H9 (cell line): ENCODE data around the gene THOC5. TPM values are rescaled to one million over a fixed set of nuclear protein-coding genes. Genes with fewer than 3 reads are reported as not detected.

Source experiments
- DNase-seq: peaks from one replicate; pipeline ENCODE4 v3.0.0-alpha.2; 2017
- H2AFZ ChIP-seq: one replicate; pipeline ENCODE4 v1.6.1; 2013; ENCODE audit warnings: mild to moderate bottlenecking, low read length, control low read depth, moderate library complexity
- H2AK5ac ChIP-seq: 2 replicates; pipeline ENCODE4 v1.6.1; 2013; ENCODE audit warnings: low read length, control low read depth, mixed read lengths; ENCODE audit not compliant: insufficient read length
- H2BK120ac ChIP-seq: one replicate; pipeline ENCODE4 v1.6.1; 2013; ENCODE audit warnings: low read depth, mild to moderate bottlenecking, low read length, control low read depth, inconsistent platforms; ENCODE audit not compliant: poor library complexity, severe bottlenecking
- H2BK12ac ChIP-seq: 2 replicates; pipeline ENCODE4 v1.6.1; 2013; ENCODE audit warnings: low read length, control low read depth, mixed read lengths, low read depth; ENCODE audit not compliant: insufficient read length
- H2BK15ac ChIP-seq: 2 replicates; pipeline ENCODE4 v1.6.1; 2013; ENCODE audit warnings: low read depth, low read length, control low read depth
- H2BK20ac ChIP-seq: one replicate; pipeline ENCODE4 v1.6.1; 2013; ENCODE audit warnings: low read depth, mild to moderate bottlenecking, low read length, control low read depth, inconsistent platforms; ENCODE audit not compliant: poor library complexity, severe bottlenecking
- H2BK5ac ChIP-seq: 2 replicates; pipeline ENCODE4 v1.6.1; 2013; ENCODE audit warnings: low read length, control low read depth, mixed read lengths; ENCODE audit not compliant: insufficient read length
- H3K14ac ChIP-seq: 2 replicates; pipeline ENCODE4 v1.6.1; 2013; ENCODE audit warnings: low read length, control low read depth; ENCODE audit not compliant: insufficient read depth
- H3K18ac ChIP-seq: 2 replicates; pipeline ENCODE4 v1.6.1; 2013; ENCODE audit warnings: low read depth, mild to moderate bottlenecking, mixed read lengths, low read length, control low read depth; ENCODE audit not compliant: insufficient read length
- H3K23ac ChIP-seq: 2 replicates; pipeline ENCODE4 v1.6.1; 2013; ENCODE audit warnings: low read length, control low read depth, mixed read lengths, low read depth; ENCODE audit not compliant: insufficient read length
- H3K23me2 ChIP-seq: 2 replicates; pipeline ENCODE4 v1.6.1; 2013; ENCODE audit warnings: low read depth, mild to moderate bottlenecking, mixed read lengths, low read length, control low read depth; ENCODE audit not compliant: insufficient read length, poor library complexity, severe bottlenecking
- H3K27ac ChIP-seq: 2 replicates; pipeline ENCODE4 v1.5.1; 2013; ENCODE audit warnings: low read length, control low read depth, mixed read lengths, low read depth; ENCODE audit not compliant: insufficient read length
- H3K27me3 ChIP-seq: 2 replicates; pipeline ENCODE4 v1.6.1; 2013; ENCODE audit warnings: low read length, control low read depth, inconsistent platforms; ENCODE audit not compliant: insufficient read depth
- H3K4ac ChIP-seq: 2 replicates; pipeline ENCODE4 v1.6.1; 2013; ENCODE audit warnings: low read depth, mild to moderate bottlenecking, control low read depth, inconsistent platforms, low read length, moderate library complexity
- H3K4me1 ChIP-seq: 2 replicates; pipeline ENCODE4 v1.6.1; 2013; ENCODE audit warnings: low read length, control low read depth, inconsistent platforms; ENCODE audit not compliant: insufficient read depth
- H3K4me2 ChIP-seq: 2 replicates; pipeline ENCODE4 v1.6.1; 2013; ENCODE audit warnings: low read length, control low read depth, mixed read lengths; ENCODE audit not compliant: insufficient read length, insufficient read depth
- H3K56ac ChIP-seq: 2 replicates; pipeline ENCODE4 v1.6.1; 2013; ENCODE audit warnings: low read depth, mild to moderate bottlenecking, mixed read lengths, low read length, control low read depth; ENCODE audit not compliant: insufficient read length
- H3K79me1 ChIP-seq: 2 replicates; pipeline ENCODE4 v1.6.1; 2013; ENCODE audit warnings: low read depth, mild to moderate bottlenecking, moderate library complexity, low read length, control low read depth, inconsistent platforms; ENCODE audit not compliant: insufficient read depth, poor library complexity, severe bottlenecking
- H3K79me2 ChIP-seq: 2 replicates; pipeline ENCODE4 v1.6.1; 2013; ENCODE audit warnings: low read length, control low read depth, inconsistent platforms; ENCODE audit not compliant: insufficient read depth
- H3K9ac ChIP-seq: 2 replicates; pipeline ENCODE4 v1.6.1; 2013; ENCODE audit warnings: low read length, control low read depth, mixed read lengths; ENCODE audit not compliant: insufficient read length; ENCODE audit errors: extremely low read depth
- H3K9me3 ChIP-seq: one replicate; pipeline ENCODE4 v1.6.1; 2013; ENCODE audit warnings: low read depth, low read length, inconsistent platforms; ENCODE audit not compliant: control insufficient read depth
- H3T11ph ChIP-seq: one replicate; pipeline ENCODE4 v1.6.1; 2013; ENCODE audit warnings: mild to moderate bottlenecking, low read length, control low read depth, inconsistent platforms
- H4K20me1 ChIP-seq: one replicate; pipeline ENCODE4 v1.6.1; 2013; ENCODE audit not compliant: control insufficient read depth, insufficient read length, insufficient read depth
- H4K5ac ChIP-seq: 2 replicates; pipeline ENCODE4 v1.6.1; 2013; ENCODE audit warnings: low read depth, mild to moderate bottlenecking, mixed read lengths, low read length, control low read depth; ENCODE audit not compliant: insufficient read length
- H4K8ac ChIP-seq: replicated peaks from 2 replicates; pipeline ENCODE4 v1.6.1; 2013; ENCODE audit warnings: low read length, control low read depth, mixed read lengths, low read depth; ENCODE audit not compliant: insufficient read length
- H4K91ac ChIP-seq: 2 replicates; pipeline ENCODE4 v1.6.1; 2013; ENCODE audit warnings: low read depth, mild to moderate bottlenecking, moderate library complexity, mixed read lengths, low read length, control low read depth; ENCODE audit not compliant: insufficient read length
- H3K27ac Mint-ChIP-seq, 3 experiments: 2 replicates in 2 of 3; 3 replicates in 1 of 3; pipeline ENCODE4 v1.8.0; 2020 to 2021; ENCODE audit warnings: mixed read lengths in 3 of 3, mild to moderate bottlenecking in 1 of 3, moderate library complexity in 1 of 3
- H3K27me3 Mint-ChIP-seq: 2 replicates; pipeline ENCODE4 v1.8.0; 2021; ENCODE audit warnings: low read depth, mild to moderate bottlenecking, moderate library complexity, mixed read lengths
- H3K36me3 Mint-ChIP-seq, 3 experiments: 2 replicates in 2 of 3; 3 replicates in 1 of 3; pipeline ENCODE4 v1.8.0; 2020 to 2021; ENCODE audit warnings: low read depth in 3 of 3, mixed read lengths in 3 of 3; ENCODE audit not compliant: insufficient read depth in 1 of 3
- H3K4me1 Mint-ChIP-seq, 2 experiments: 2 replicates each; pipeline ENCODE4 v1.8.0; 2020; ENCODE audit warnings: mixed read lengths in 2 of 2
- H3K4me3 Mint-ChIP-seq, 2 experiments: 2 replicates in 1 of 2; 3 replicates in 1 of 2; pipeline ENCODE4 v1.8.0; 2020 to 2021; ENCODE audit warnings: mild to moderate bottlenecking in 2 of 2, mixed read lengths in 2 of 2, moderate library complexity in 1 of 2
- H3K9me3 Mint-ChIP-seq, 2 experiments: 2 replicates in 1 of 2; 3 replicates in 1 of 2; pipeline ENCODE4 v1.8.0; 2020; ENCODE audit warnings: mild to moderate bottlenecking in 2 of 2, mixed read lengths in 2 of 2, moderate library complexity in 1 of 2
- WGBS: extraction: QIAGEN DNeasy Blood & Tissue Kit; methylation state at CpG from one replicate; pipeline ENCODE4 v1.1.7; 2013; ENCODE audit warnings: missing lambda C conversion rate, low lambda C conversion rate, mixed read lengths; ENCODE audit not compliant: insufficient read length; ENCODE audit errors: extremely low coverage; 5-methylcytosine and 5-hydroxymethylcytosine counted together
- total RNA-seq: library from RNA; stranded (reverse); gene quantifications from 2 replicates; pipeline ENCODE4 v1.2.1, GENCODE V29; 2021
- TF ChIP-seq, protein P1 (sequence below): fragments of 200-600 bp; sonication (generic); conservative IDR thresholded peaks from 3 replicates; pipeline ENCODE4 v1.8.0; 2021; ENCODE audit warnings: antibody characterized with exemption, mild to moderate bottlenecking

Gene THOC5
- total RNA-seq, 1 experiment from 2014 or later, result 71.8 TPM

DNA sequence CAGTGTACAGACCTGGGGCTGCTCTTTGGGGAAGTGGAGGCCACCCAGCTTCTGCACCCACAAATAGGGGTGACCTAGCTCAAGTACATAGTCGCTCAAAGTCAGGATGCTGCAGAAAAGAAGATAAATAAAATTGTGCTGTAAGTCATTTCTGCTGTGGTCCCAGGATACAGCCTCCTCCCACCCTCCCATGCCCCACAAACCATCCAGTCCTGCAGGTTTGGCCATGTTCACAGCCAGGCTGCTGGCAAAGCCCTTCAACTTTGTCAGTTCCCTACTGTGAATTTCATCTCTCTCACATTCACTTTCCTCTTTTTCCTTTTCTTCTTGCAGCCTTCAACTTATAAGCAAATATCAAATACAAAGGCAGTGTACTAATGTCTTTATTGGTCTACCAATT is 33.6 kb downstream of the THOC5 start:
- Histone ChIP-seq H3T11ph (no peak overlapping the region), H2BK15ac (no peak overlapping the region), H3K4me1 (no peaks in the 10 kb centered on the region), H2AK5ac (no peak overlapping the region), H3K79me2 (no peaks in the 10 kb centered on the region), H2BK12ac (no peak overlapping the region), H3K56ac (no peak overlapping the region), H3K9me3 (no peaks in the 10 kb centered on the region), H3K27me3 (no peaks in the 10 kb centered on the region), H4K8ac (no peak overlapping the region), H2AFZ (no peak overlapping the region), H2BK120ac (no peak overlapping the region), H3K4me2 (no peak overlapping the region), H2BK5ac (no peak overlapping the region), H3K18ac (no peak overlapping the region), H3K27ac (no peak overlapping the region), H3K9ac (no peak overlapping the region), H4K20me1 (no peaks in the 10 kb centered on the region), H3K4ac (no peak overlapping the region), H2BK20ac (no peak overlapping the region), H3K14ac (no peak overlapping the region), H3K23me2 (no peaks in the 10 kb centered on the region), H4K5ac (no peak overlapping the region), H3K79me1 (no peaks in the 10 kb centered on the region), H3K23ac (no peak overlapping the region), H4K91ac (no peak overlapping the region)
- H3K4me3 Mint-ChIP-seq, result no peak overlapping the region
- no peaks in the 10 kb centered on the region for H3K27me3 Mint-ChIP-seq
- no CpG with 5 or more reads among the region's 1 CpG for WGBS
- DNase-seq, result no peak
- peaks cover 37 to 87% (median 85%) of the 10 kb centered on the region in 3 experiments; a peak in 6 of 7 replicates for H3K36me3 Mint-ChIP-seq
- no peak overlapping the region for H3K27ac Mint-ChIP-seq
- H3K9me3 Mint-ChIP-seq, result no peaks in the 10 kb centered on the region
- no peaks in the 10 kb centered on the region for H3K4me1 Mint-ChIP-seq
- TF ChIP-seq, protein P1, sequence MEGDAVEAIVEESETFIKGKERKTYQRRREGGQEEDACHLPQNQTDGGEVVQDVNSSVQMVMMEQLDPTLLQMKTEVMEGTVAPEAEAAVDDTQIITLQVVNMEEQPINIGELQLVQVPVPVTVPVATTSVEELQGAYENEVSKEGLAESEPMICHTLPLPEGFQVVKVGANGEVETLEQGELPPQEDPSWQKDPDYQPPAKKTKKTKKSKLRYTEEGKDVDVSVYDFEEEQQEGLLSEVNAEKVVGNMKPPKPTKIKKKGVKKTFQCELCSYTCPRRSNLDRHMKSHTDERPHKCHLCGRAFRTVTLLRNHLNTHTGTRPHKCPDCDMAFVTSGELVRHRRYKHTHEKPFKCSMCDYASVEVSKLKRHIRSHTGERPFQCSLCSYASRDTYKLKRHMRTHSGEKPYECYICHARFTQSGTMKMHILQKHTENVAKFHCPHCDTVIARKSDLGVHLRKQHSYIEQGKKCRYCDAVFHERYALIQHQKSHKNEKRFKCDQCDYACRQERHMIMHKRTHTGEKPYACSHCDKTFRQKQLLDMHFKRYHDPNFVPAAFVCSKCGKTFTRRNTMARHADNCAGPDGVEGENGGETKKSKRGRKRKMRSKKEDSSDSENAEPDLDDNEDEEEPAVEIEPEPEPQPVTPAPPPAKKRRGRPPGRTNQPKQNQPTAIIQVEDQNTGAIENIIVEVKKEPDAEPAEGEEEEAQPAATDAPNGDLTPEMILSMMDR, result no peak
